ENCODE data around the gene PEX11B. TPM values are rescaled to one million over a fixed set of nuclear protein-coding genes. Genes with fewer than 3 reads are reported as not detected.

PEX11B gene, protein sequence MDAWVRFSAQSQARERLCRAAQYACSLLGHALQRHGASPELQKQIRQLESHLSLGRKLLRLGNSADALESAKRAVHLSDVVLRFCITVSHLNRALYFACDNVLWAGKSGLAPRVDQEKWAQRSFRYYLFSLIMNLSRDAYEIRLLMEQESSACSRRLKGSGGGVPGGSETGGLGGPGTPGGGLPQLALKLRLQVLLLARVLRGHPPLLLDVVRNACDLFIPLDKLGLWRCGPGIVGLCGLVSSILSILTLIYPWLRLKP
- total RNA-seq: 19.0 and 28.5 TPM in 2 replicates

DNA sequence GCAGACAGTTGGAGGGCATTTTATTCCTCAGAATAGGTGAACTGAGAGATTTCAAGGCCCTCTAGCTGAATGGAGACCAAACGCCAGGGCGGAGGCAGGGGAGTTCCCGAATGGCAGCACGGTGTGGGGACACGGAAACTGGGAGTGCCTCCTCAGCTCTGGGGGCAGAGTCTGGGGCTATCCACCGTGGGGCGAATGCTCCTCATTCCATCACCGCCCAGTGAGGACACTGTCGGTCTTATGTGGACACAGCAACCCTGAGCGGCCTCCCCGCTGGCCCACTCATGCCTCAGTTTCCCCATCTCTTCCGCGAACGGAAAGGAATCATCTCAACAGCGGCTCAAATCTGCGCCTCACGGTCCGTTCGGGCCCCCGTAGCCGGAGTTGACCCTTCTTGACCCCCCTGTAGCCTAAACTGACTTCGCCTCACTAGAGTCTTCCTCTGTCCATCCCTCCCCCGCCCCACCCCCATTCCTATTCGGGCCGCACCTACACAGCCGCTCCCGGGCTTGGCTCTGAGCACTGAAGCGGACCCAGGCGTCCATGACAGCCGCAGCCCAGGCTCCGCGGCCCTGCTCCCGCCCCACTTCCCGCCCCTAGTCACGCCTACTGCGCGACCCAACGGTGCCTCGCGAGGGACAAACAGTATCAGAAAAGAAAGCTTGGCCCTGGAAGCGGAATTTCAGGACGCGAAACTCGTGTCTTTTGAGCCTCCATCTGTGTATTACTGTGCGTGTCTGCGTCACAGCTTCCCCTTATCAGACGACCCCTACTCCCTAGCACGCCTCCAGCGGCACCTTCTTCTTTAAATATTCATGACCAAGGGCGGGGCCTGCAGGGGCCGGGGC is at the start of gene PEX11B:
TSS of gene PEX11B (minus strand) at position 574 of the 848 bp plus-strand sequence. CDS start at position 545, 29 bp downstream.
- peak; percentile 93 for DNase-seq (ENCODE audit: low read depth)
- TF ChIP-seq, protein P1, sequence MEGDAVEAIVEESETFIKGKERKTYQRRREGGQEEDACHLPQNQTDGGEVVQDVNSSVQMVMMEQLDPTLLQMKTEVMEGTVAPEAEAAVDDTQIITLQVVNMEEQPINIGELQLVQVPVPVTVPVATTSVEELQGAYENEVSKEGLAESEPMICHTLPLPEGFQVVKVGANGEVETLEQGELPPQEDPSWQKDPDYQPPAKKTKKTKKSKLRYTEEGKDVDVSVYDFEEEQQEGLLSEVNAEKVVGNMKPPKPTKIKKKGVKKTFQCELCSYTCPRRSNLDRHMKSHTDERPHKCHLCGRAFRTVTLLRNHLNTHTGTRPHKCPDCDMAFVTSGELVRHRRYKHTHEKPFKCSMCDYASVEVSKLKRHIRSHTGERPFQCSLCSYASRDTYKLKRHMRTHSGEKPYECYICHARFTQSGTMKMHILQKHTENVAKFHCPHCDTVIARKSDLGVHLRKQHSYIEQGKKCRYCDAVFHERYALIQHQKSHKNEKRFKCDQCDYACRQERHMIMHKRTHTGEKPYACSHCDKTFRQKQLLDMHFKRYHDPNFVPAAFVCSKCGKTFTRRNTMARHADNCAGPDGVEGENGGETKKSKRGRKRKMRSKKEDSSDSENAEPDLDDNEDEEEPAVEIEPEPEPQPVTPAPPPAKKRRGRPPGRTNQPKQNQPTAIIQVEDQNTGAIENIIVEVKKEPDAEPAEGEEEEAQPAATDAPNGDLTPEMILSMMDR (IDR thresholded peaks at IDR 0.05; ENCODE audit: insufficient read depth, low read depth, low read length): no peak
- peak within 1 kb of the TSS; percentile 88 for H3K4me3 ChIP-seq (ENCODE audit: low read depth, low read length)

DNA sequence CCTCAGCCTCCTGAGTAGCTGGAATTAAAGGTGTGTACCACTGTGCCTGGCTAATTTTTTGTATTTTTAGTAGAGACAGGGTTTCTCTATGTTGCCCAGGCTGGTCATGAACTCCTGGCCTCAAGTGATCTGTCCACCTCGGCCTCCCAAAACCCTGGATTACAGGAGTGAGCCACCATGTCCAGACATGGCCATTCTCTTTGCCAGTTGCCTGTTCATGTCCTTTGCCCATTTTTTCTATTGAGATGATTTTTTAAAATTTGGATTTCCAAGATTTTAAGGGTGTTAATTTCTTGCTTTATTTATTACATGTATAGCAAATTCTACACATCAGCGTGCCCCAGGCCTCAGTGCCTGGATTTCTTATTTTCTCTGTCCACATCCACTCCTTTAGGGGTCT is 48.8 kb upstream of the PEX11B start:
- DNase-seq (ENCODE audit: low read depth): no peak
- H3K4me3 ChIP-seq (ENCODE audit: low read depth, low read length): no peak overlapping the region
- TF ChIP-seq, protein P1 (IDR thresholded peaks at IDR 0.05; ENCODE audit: insufficient read depth, low read depth, low read length): no peak

DNA sequence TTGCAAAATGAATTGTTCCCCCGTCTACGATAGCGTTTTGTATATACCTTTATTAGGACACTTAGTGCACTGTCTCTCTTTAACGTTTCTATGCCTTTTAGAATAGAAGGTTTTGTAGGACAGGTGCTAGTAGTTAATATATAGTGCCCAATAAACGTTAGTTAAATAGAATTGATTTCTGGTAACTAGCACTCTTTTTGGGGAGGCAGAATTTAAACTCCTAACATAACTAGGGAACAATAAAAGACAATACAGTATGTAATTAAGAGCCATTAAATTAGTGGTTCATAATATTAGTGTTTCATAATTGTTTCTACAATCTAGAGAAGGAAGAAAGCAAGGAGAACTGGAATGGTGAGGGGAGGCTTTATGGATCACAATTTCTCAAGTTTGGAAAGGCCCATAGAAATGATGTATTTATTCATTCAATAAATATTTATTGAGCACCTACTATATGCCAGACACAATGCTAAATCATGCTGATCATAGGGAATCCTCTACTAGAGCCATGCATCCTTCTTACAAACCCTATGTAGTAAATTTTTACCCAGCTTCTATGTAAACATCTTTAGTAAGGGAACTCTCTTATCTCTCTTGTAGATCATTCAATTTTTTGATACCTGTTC is 46.7 kb upstream of the PEX11B start:
- H3K4me3 ChIP-seq (ENCODE audit: low read depth, low read length): peak overlapping the region; percentile 90
- DNase-seq (ENCODE audit: low read depth): no peak
- TF ChIP-seq, protein P1 (IDR thresholded peaks at IDR 0.05; ENCODE audit: insufficient read depth, low read depth, low read length): no peak

DNA sequence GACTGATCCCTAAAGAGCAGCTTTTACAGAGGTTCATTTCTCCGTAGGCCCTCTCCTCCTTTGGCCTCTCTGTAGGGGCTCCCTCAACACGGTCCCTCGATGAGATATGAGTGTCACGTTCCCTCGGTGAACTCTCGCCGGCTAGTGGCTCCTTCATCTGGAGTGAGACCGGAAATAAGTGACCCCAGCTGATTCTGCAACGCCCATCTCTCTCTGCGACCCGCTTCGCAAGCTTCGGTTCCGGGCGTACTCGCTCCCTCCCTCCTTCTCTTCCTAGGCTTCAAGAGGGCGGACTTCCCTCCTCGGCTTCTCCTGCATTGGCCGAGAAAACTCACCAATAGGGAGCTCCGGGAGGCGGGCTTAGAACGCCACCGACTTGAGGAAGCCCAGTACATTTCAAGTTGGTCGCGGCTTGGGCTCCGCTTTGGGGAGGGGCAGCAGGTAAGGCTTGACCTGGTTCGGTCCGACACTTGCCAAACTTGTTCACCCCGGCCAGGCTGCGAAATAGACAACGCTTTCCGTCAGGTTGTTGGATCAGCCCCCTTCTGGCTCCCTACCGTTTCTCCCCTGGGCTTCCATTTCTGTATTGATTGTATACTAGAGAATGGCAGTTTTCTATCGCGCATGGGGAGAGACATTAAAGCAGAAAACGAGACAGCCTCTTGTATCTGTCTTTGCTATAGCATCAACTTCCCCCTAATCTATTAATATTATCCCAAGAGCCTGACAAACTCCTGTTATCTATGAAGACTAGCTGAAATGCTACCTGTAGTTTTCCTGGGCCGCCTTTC is 46.0 kb upstream of the PEX11B start, which contains the start of the genes ANKRD34A and POLR3GL:
TSS of gene ANKRD34A (minus strand) at position 248 of the 791 bp plus-strand sequence. CDS start 2,816 bp downstream, outside the sequence.
TSS of gene POLR3GL (plus strand) at position 363 of the 791 bp plus-strand sequence. CDS start 10,176 bp downstream, outside the sequence.
- peak within 1 kb of the TSS; percentile 90 for H3K4me3 ChIP-seq (ENCODE audit: low read depth, low read length)
- TF ChIP-seq, protein P1 (IDR thresholded peaks at IDR 0.05; ENCODE audit: insufficient read depth, low read depth, low read length): no peak
- peak; percentile 94 for DNase-seq (ENCODE audit: low read depth)

DNA sequence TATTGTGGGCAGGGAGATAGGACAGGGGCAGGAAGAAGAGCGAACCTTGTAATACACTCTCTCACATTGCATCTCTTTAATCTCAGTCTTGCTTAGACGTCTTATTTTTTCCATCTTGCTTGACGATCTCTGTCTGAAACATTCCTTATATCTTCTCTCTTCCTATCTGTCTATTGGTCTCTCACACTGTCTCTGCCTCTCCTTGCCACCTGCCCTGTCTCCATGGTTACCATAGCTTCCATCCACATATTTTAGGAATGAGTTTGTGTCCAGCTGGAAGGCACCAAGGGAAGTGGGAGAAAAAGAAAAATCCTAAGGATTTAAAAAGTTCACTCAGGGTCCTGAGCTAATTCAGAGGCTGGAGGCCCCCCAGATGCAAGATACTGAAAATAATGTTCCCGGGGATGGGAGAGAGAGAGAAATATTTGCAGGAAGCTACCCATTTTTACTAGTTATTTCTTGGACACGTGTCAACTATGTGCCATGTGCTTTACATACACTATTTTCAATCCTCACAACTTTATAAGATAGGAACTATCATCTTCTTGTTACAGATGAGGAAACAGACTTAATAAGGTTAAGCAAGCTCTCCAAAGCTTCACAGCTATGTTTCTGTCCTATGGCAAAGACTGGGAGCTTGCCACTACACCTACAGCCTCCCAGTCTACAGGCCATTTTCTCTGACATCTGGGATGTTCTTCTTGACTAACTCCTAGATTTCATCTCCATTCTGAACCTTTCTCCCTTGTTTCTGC is 44.9 kb upstream of the PEX11B start:
- TF ChIP-seq, protein P1 (IDR thresholded peaks at IDR 0.05; ENCODE audit: insufficient read depth, low read depth, low read length): no peak
- peak overlapping the region; percentile 90 for H3K4me3 ChIP-seq (ENCODE audit: low read depth, low read length)
- peak; percentile 67 for DNase-seq (ENCODE audit: low read depth)

Data from fibroblast of villous mesenchyme (primary cell).